Breast epithelium (tissue), 3 donors: ENCODE results near the gene MED22.

ENCODE experiments used
- CTCF ChIP-seq, 3 donors: fragments of 450-650 bp; IDR thresholded peaks; one replicate each; pipeline ENCODE4 v1.5.1; 2016 to 2017; ENCODE audit warnings: antibody characterized with exemption in 3 of 3, mild to moderate bottlenecking in 3 of 3, moderate library complexity in 3 of 3
- POLR2AphosphoS5 ChIP-seq, 3 donors: sonication (generic); formaldehyde crosslinking; IDR thresholded peaks; one replicate each; pipeline ENCODE4 v1.6.1; 2017; ENCODE audit warnings: antibody characterized with exemption in 3 of 3

GRCh38 chr9:133349965-133350616, 2.2 kb upstream of the MED22 start:
- TF ChIP-seq CTCF (IDR thresholded peaks at IDR 0.05) (no peak), POLR2AphosphoS5 (IDR thresholded peaks at IDR 0.05) (no peak)
